Keratinocyte (primary cell): ENCODE measurements around the gene NEURL1. TPM values are rescaled to one million over a fixed set of nuclear protein-coding genes. Genes with fewer than 3 reads are reported as not detected.

Experiments
- DNase-seq: peaks from one replicate; pipeline ENCODE4 v3.0.0-alpha.2; 2011; ENCODE audit warnings: low read depth, missing footprints, low spot score
- FAIRE-seq: peaks from 2 replicates; lab custom pipeline; 2011; peaks lifted over from hg19 to GRCh38; lab: Jason Lieb, UNC
- H2AFZ ChIP-seq: 2 replicates; pipeline ENCODE4 v1.6.0; 2012; ENCODE audit warnings: low read length, control low read depth, inconsistent platforms; ENCODE audit not compliant: control insufficient read depth
- H3K27ac ChIP-seq: 2 replicates; pipeline ENCODE4 v1.5.1; 2011; ENCODE audit warnings: low read length; ENCODE audit not compliant: control insufficient read depth, insufficient read depth
- H3K27me3 ChIP-seq: 3 replicates; pipeline ENCODE4 v1.6.0; 2011; ENCODE audit warnings: low read length; ENCODE audit not compliant: control insufficient read depth, insufficient read depth; ENCODE audit errors: extremely low read depth
- H3K36me3 ChIP-seq, 2 experiments: 2 replicates in 1 of 2; 3 replicates in 1 of 2; pipeline ENCODE4 v1.5.1; 2011; ENCODE audit warnings: low read length in 2 of 2, mild to moderate bottlenecking in 1 of 2; ENCODE audit not compliant: control insufficient read depth in 2 of 2, insufficient read depth in 2 of 2; ENCODE audit errors: extremely low read depth in 1 of 2
- H3K4me1 ChIP-seq: 3 replicates; pipeline ENCODE4 v1.5.1; 2011; ENCODE audit warnings: low read length; ENCODE audit not compliant: control insufficient read depth, insufficient read depth; ENCODE audit errors: extremely low read depth
- H3K4me2 ChIP-seq: 3 replicates; pipeline ENCODE4 v1.6.0; 2011; ENCODE audit warnings: low read depth, low read length; ENCODE audit not compliant: control insufficient read depth, insufficient read depth; ENCODE audit errors: extremely low read depth
- H3K4me3 ChIP-seq, 3 experiments: fragments of 200-600 bp in 1 of 3; sonication (generic) in 1 of 3; 2 replicates in 2 of 3; 3 replicates in 1 of 3; pipeline ENCODE4 v1.5.1; 2011 to 2016; ENCODE audit warnings: low read length in 3 of 3, mild to moderate bottlenecking in 3 of 3, control low read depth in 2 of 3, inconsistent platforms in 1 of 3, low read depth in 1 of 3, mixed read lengths in 1 of 3, mixed run types in 1 of 3, moderate library complexity in 1 of 3; ENCODE audit not compliant: control insufficient read depth in 2 of 3, insufficient read depth in 2 of 3; ENCODE audit errors: extremely low read depth in 1 of 3
- H3K79me2 ChIP-seq: 2 replicates; pipeline ENCODE4 v1.6.0; 2012; ENCODE audit warnings: low read length; ENCODE audit not compliant: control insufficient read depth, insufficient read depth
- H3K9ac ChIP-seq: 3 replicates; pipeline ENCODE4 v1.6.0; 2011; ENCODE audit warnings: low read length; ENCODE audit not compliant: control insufficient read depth, insufficient read depth; ENCODE audit errors: extremely low read depth
- H3K9me1 ChIP-seq: 3 replicates; pipeline ENCODE4 v1.6.0; 2011; ENCODE audit warnings: low read length; ENCODE audit not compliant: control insufficient read depth, insufficient read depth; ENCODE audit errors: extremely low read depth
- H3K9me3 ChIP-seq: 2 replicates; pipeline ENCODE4 v1.5.1; 2012; ENCODE audit warnings: low read depth, low read length; ENCODE audit not compliant: control insufficient read depth
- H4K20me1 ChIP-seq: 3 replicates; pipeline ENCODE4 v1.6.0; 2011; ENCODE audit warnings: low read length; ENCODE audit not compliant: control insufficient read depth, insufficient read depth; ENCODE audit errors: extremely low read depth
- CTCF ChIP-seq, 3 experiments: IDR thresholded peaks in 1 of 3; conservative IDR thresholded peaks in 1 of 3; optimal IDR thresholded peaks in 1 of 3; 2 replicates in 2 of 3; 3 replicates in 1 of 3; pipeline versions ENCODE3 to v1.5.1; 2011; ENCODE audit warnings: low read length in 3 of 3, mild to moderate bottlenecking in 3 of 3, moderate library complexity in 2 of 3, control low read depth in 1 of 3, inconsistent platforms in 1 of 3; ENCODE audit not compliant: insufficient read depth in 2 of 3; ENCODE audit errors: extremely low read depth in 1 of 3
- EZH2 ChIP-seq: IDR thresholded peaks from one replicate; pipeline ENCODE4 v1.6.1; 2012; ENCODE audit warnings: inconsistent platforms, mild to moderate bottlenecking, low read length, moderate library complexity
- dilution Hi-C: fragments of 300-500 bp; cut with MboI; formaldehyde crosslinking; loops from one replicate; pipeline ENCODE4 v1.7.0; 2020; ENCODE audit warnings: low sequenced_read_pairs; ENCODE audit not compliant: extremely low pct_ligation_motif_present
- polyA plus RNA-seq, 5 experiments: library from polyadenylated mRNA; depleted of rRNA in 3 of 5; stranded (reverse) in 3 of 5; stranded (forward) in 1 of 5; unstranded in 1 of 5; fragments of >200 nt; gene quantifications; 1 replicate in 1 of 5; 2 replicates in 3 of 5; 3 replicates in 1 of 5; pipeline versions ENCODE4 v1.2.1 to v1.2.3, GENCODE V29; 2011 to 2012; ENCODE audit warnings: missing spikeins in 2 of 5, low read depth in 1 of 5, low replicate concordance in 1 of 5

Gene NEURL1
- polyA plus RNA-seq, 1 donor (not counting 4 experiments of a cell fraction or from before 2014, with no cell fraction given): 0.03 TPM

- Histone ChIP-seq H3K27me3 (no peaks in the 10 kb centered on the region), H3K9ac (no peak overlapping the region), H3K4me3 (no peak overlapping the region), H3K79me2 (peaks cover 65% of the 10 kb centered on the region), H3K4me2 (no peak overlapping the region), H3K4me1 (no peaks in the 10 kb centered on the region), H2AFZ (no peak overlapping the region), H3K9me3 (no peaks in the 10 kb centered on the region), H3K27ac (no peak overlapping the region), H3K36me3 (peaks cover 35 to 45% of the 10 kb centered on the region in 2 experiments), H4K20me1 (peaks cover 21% of the 10 kb centered on the region), H3K9me1 (no peaks in the 10 kb centered on the region)
- no peak for DNase-seq
- no peak for FAIRE-seq
- dilution Hi-C loops: no loop called here
- TF ChIP-seq CTCF (optimal IDR thresholded peaks at IDR 0.05 in 1 of 3, IDR thresholded peaks at IDR 0.05 in 1 of 3, conservative IDR thresholded peaks at IDR 0.05 in 1 of 3; ENCODE audit: extremely low read depth in 1 of 3, insufficient read depth in 2 of 3, low read length in 3 of 3): no peak
Observed at GRCh38 chr10:103638948-103639347, 145.4 kb downstream of the NEURL1 start.

- Histone ChIP-seq H3K36me3 (peaks cover 38 to 41% of the 10 kb centered on the region in 2 experiments), H3K27ac (no peak overlapping the region), H3K4me3 (no peak overlapping the region), H3K4me2 (no peak overlapping the region), H3K79me2 (peaks cover 67% of the 10 kb centered on the region), H3K9me1 (peaks cover under 1% of the 10 kb centered on the region), H3K4me1 (peaks cover 4% of the 10 kb centered on the region), H4K20me1 (peaks cover 18% of the 10 kb centered on the region), H3K27me3 (no peaks in the 10 kb centered on the region), H3K9ac (no peak overlapping the region), H3K9me3 (no peaks in the 10 kb centered on the region), H2AFZ (no peak overlapping the region)
- TF ChIP-seq CTCF (optimal IDR thresholded peaks at IDR 0.05 in 1 of 3, IDR thresholded peaks at IDR 0.05 in 1 of 3, conservative IDR thresholded peaks at IDR 0.05 in 1 of 3; ENCODE audit: extremely low read depth in 1 of 3, insufficient read depth in 2 of 3, low read length in 3 of 3) (no peak), EZH2 (no peak)
- DNase-seq (no peak), FAIRE-seq (no peak)
- dilution Hi-C loops: no loop called here
Observed at GRCh38 chr10:103640436-103641181, 147.1 kb downstream of the NEURL1 start.
